Measurements from ENCODE around the gene GID4. TPM values are rescaled to one million over a fixed set of nuclear protein-coding genes. Genes with fewer than 3 reads are reported as not detected.

The GID4 gene
- total RNA-seq, 2 experiments from 2014 or later, result 3.4 to 3.7 TPM

DNA sequence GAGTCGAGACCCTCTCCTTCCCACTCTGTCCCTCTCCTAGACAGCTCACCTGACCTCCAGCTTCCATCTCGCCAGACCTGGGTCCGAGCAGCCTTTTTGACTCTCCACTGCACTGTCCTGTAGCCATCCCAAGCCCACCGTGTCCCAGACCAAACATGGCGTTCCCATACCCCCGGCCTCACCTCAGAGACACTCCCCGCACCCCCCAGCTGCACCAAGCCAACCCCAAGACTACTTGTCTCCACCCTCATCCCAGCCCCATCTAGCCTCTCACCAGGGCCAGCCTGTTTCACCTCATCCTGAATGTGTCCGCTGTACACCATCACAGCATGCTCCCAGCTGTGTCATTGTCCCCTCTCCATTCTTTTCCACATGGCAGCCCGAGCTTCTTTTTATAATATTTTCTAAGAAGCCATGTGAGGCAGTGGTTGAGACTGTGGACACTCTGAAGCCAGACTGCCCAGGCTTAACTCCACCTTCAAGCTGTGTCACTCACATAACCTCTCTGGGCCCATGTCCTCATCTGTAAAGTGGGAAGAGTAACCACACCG lies 70.8 kb downstream of the GID4 start:
- H3K27me3 Mint-ChIP-seq, result no peaks in the 10 kb centered on the region
- H3K9me3 Mint-ChIP-seq, result no peaks in the 10 kb centered on the region
- DNase-seq, result no peak
- POLR2A ChIA-PET, result no interaction called here
- no peak overlapping the region for H3K4me3 Mint-ChIP-seq
- Histone ChIP-seq H3K9me3 (ENCODE audit: control insufficient read depth in 1 of 2, insufficient read depth in 1 of 2, low read length in 2 of 2) (no peaks in the 10 kb centered on the region), H3K36me3 (ENCODE audit: insufficient read depth, low read length) (peaks cover 9% of the 10 kb centered on the region), H3K27me3 (ENCODE audit: control insufficient read depth in 1 of 2, insufficient read depth in 2 of 2, low read length in 2 of 2) (no peaks in the 10 kb centered on the region), H3K27ac (ENCODE audit: low read depth in 1 of 2, low read length in 2 of 2) (no peak overlapping the region), H3K4me3 (ENCODE audit: low read length) (no peak overlapping the region), H3K4me1 (ENCODE audit: insufficient read depth, low read length) (no peaks in the 10 kb centered on the region)
- CTCF ChIA-PET, result no interaction called here
- peaks cover 8% of the 10 kb centered on the region for H3K36me3 Mint-ChIP-seq (ENCODE audit: low read depth)
- TF ChIP-seq, protein P1, sequence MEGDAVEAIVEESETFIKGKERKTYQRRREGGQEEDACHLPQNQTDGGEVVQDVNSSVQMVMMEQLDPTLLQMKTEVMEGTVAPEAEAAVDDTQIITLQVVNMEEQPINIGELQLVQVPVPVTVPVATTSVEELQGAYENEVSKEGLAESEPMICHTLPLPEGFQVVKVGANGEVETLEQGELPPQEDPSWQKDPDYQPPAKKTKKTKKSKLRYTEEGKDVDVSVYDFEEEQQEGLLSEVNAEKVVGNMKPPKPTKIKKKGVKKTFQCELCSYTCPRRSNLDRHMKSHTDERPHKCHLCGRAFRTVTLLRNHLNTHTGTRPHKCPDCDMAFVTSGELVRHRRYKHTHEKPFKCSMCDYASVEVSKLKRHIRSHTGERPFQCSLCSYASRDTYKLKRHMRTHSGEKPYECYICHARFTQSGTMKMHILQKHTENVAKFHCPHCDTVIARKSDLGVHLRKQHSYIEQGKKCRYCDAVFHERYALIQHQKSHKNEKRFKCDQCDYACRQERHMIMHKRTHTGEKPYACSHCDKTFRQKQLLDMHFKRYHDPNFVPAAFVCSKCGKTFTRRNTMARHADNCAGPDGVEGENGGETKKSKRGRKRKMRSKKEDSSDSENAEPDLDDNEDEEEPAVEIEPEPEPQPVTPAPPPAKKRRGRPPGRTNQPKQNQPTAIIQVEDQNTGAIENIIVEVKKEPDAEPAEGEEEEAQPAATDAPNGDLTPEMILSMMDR (IDR thresholded peaks at IDR 0.05), result no peak
- no peak for ATAC-seq (ENCODE audit: poor library complexity)
- no peaks in the 10 kb centered on the region for H3K4me1 Mint-ChIP-seq (ENCODE audit: low read depth)
- H3K27ac Mint-ChIP-seq, result no peak overlapping the region
- intact Hi-C loops (cut with DNase I, micrococcal nuclease), result no loop called here

DNA sequence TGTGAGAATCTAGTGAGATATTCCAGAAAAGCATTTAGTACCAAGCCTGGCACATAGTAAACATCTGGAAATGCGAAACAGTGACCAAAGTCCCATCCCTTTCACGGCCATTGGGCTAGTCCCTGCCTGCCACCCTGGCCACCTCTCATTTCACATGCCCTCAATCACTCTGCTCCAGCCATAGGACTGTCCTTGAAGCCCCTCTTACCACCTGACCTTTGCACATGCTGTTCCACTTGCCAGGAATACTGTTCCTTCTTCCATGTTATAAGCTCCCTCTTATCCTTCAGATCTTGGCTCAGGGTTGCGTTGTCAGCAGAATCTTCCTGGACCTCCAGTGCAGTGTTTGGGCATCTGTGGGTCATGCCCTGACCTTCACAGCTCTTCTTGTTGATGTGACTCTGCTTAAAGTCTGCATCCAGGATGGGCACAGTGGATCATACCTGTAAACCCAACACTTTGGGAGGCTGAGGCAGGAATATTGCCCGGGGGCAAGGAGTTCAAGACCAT lies 71.5 kb downstream of the GID4 start:
- Mint-ChIP-seq H3K4me1 (ENCODE audit: low read depth) (no peaks in the 10 kb centered on the region), H3K27me3 (no peaks in the 10 kb centered on the region), H3K4me3 (no peak overlapping the region), H3K9me3 (no peaks in the 10 kb centered on the region), H3K27ac (no peak overlapping the region), H3K36me3 (ENCODE audit: low read depth) (peaks cover 8% of the 10 kb centered on the region)
- TF ChIP-seq, protein P1 (IDR thresholded peaks at IDR 0.05), result no peak
- Histone ChIP-seq H3K27me3 (ENCODE audit: control insufficient read depth in 1 of 2, insufficient read depth in 2 of 2, low read length in 2 of 2) (no peaks in the 10 kb centered on the region), H3K4me1 (ENCODE audit: insufficient read depth, low read length) (no peaks in the 10 kb centered on the region), H3K27ac (ENCODE audit: low read depth in 1 of 2, low read length in 2 of 2) (no peak overlapping the region), H3K4me3 (ENCODE audit: low read length) (no peak overlapping the region), H3K9me3 (ENCODE audit: control insufficient read depth in 1 of 2, insufficient read depth in 1 of 2, low read length in 2 of 2) (no peaks in the 10 kb centered on the region), H3K36me3 (ENCODE audit: insufficient read depth, low read length) (peaks cover 9% of the 10 kb centered on the region)
- CTCF ChIA-PET, result no interaction called here
- intact Hi-C loops (cut with DNase I, micrococcal nuclease), result no loop called here
- no peak for DNase-seq
- no peak for ATAC-seq (ENCODE audit: poor library complexity)
- POLR2A ChIA-PET, result no interaction called here

DNA sequence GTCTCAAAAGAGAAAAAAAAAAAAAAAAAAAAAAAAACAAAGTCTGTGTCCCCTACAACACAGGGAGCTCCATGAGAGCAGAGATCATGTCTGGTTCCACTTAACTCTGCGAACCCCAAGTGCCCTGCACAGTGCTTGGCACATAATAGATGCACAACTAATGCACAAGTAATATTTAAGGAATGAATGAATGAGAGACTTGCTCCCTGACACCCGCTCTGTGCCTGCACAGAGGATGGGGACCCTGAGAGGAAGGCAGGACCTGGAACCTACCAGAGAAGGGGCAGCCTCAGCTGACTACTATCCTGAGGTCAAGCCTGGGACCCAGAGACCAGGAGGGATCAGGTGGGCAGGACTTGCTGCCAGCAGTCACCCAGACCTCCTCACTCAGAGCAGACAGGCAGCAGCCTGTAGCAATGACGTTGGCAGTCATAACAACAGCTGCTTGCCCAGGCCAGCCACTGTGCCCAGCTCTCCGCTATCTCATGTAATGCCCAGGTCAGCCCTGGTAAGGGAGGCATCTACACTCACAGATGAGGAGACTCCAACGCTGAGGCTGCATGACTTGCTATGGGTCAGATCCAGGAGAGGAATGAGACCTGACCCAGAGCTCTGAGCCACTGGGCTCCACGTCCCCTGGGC lies 72.2 kb downstream of the GID4 start:
- ChIA-PET POLR2A (no interaction called here), CTCF (no interaction called here)
- Mint-ChIP-seq H3K27me3 (no peaks in the 10 kb centered on the region), H3K4me1 (ENCODE audit: low read depth) (no peaks in the 10 kb centered on the region), H3K9me3 (no peaks in the 10 kb centered on the region), H3K4me3 (no peak overlapping the region), H3K27ac (no peak overlapping the region), H3K36me3 (ENCODE audit: low read depth) (peaks cover 7% of the 10 kb centered on the region)
- no peaks in the 10 kb centered on the region for H3K9me3 ChIP-seq (ENCODE audit: control insufficient read depth in 1 of 2, insufficient read depth in 1 of 2, low read length in 2 of 2)
- TF ChIP-seq, protein P1 (IDR thresholded peaks at IDR 0.05), result no peak
- no peaks in the 10 kb centered on the region for H3K27me3 ChIP-seq (ENCODE audit: control insufficient read depth in 1 of 2, insufficient read depth in 2 of 2, low read length in 2 of 2)
- peaks cover 9% of the 10 kb centered on the region for H3K36me3 ChIP-seq (ENCODE audit: insufficient read depth, low read length)
- ATAC-seq (ENCODE audit: poor library complexity) (no peak), DNase-seq (no peak)
- no peak overlapping the region for H3K4me3 ChIP-seq (ENCODE audit: low read length)
- no peaks in the 10 kb centered on the region for H3K4me1 ChIP-seq (ENCODE audit: insufficient read depth, low read length)
- no peak overlapping the region for H3K27ac ChIP-seq (ENCODE audit: low read depth in 1 of 2, low read length in 2 of 2)
- intact Hi-C loops (cut with DNase I, micrococcal nuclease), result no loop called here

All from CD4-positive, alpha-beta T cell (primary cell).